ENCODE data around the gene ATP8A2. TPM values are rescaled to one million over a fixed set of nuclear protein-coding genes. Genes with fewer than 3 reads are reported as not detected.

ATP8A2 gene
- total RNA-seq, 5 donors from 2014 or later (not counting 1 experiment from before 2014, with no cell fraction given) = 0.39 to 0.85 (median 0.73) TPM

DNA sequence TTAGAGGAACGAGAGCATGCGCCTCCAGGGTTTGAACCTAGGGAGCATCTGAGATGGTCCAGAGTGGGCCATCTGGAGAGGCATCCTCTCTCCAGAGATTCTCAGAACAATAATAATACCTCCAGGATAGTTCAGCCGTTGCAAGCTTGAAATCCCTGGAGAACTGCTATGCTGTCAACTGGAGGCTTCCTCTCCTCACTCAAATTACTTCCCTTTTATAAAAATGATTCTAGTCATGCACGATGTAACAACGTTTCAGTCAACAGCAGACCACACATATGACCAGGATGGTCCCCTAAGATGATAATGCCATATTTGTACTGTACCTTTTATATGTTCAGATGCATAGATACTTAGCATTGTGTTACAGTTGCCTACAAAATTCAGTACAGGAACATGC, 571.3 kb downstream of the ATP8A2 start:
- ATAC-seq (replicated peaks in 1 of 4) (no peak), DNase-seq (no peak)
- Mint-ChIP-seq H3K4me3 (no peak overlapping the region), H3K36me3 (no peaks in the 10 kb centered on the region), H3K27ac (no peak overlapping the region), H3K4me1 (peaks cover 6 to 17% (median 12%) of the 10 kb centered on the region in 3 donors), H3K27me3 (no peaks in the 10 kb centered on the region), H3K9me3 (peaks cover 0 to 7% (median 0%) of the 10 kb centered on the region in 3 donors)
- H3K4me3 ChIP-seq (ENCODE audit: control insufficient read depth in 1 of 2, extremely low read depth in 1 of 2, low read length in 1 of 2) = no peak overlapping the region
- no peak overlapping the region for H3K27ac ChIP-seq (ENCODE audit: low read length)
- ChIA-PET CTCF (no interaction called here), POLR2A (no interaction called here)
- no peaks in the 10 kb centered on the region for H3K9me3 ChIP-seq
- no peaks in the 10 kb centered on the region for H3K27me3 ChIP-seq (replicated peaks in 1 of 2; ENCODE audit: control insufficient read depth in 2 of 2, extremely low read depth in 1 of 2, insufficient read depth in 2 of 2, low read length in 1 of 2)
- 57% methylated on average over 1 of the region's 5 CpGs for WGBS (ENCODE audit: insufficient coverage)
- H3K4me1 ChIP-seq (ENCODE audit: control insufficient read depth in 1 of 2, extremely low read depth in 1 of 2, insufficient read depth in 2 of 2, low read length in 2 of 2) = peaks cover 0 to 8% of the 10 kb centered on the region in 2 experiments
- no peaks in the 10 kb centered on the region for H3K36me3 ChIP-seq (ENCODE audit: control insufficient read depth in 2 of 2, extremely low read depth in 1 of 2, insufficient read depth in 1 of 2, low read length in 1 of 2)

DNA sequence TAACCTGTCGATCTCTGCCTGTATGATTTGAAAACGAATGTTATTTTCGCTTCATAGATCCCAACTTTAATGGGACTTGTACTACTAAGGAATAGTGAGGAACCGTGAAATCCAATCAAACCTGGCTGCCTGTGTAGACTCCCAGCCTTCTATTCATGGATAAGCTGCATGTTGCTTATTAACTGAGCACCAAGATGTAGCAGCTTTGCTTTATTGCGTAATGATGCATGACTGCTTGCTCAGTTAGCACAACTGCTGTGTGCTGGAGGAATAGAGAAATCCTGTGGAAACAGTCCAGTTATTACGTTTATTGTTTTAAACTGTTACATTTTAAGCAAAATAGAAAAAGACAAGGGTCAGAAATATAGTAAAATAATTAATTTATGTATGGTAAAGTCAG, 571.9 kb downstream of the ATP8A2 start:
- WGBS (ENCODE audit: insufficient coverage) = 100% methylated on average over 2 of the region's 6 CpGs
- peaks cover 6 to 17% (median 12%) of the 10 kb centered on the region in 3 donors for H3K4me1 Mint-ChIP-seq
- POLR2A ChIA-PET = no interaction called here

DNA sequence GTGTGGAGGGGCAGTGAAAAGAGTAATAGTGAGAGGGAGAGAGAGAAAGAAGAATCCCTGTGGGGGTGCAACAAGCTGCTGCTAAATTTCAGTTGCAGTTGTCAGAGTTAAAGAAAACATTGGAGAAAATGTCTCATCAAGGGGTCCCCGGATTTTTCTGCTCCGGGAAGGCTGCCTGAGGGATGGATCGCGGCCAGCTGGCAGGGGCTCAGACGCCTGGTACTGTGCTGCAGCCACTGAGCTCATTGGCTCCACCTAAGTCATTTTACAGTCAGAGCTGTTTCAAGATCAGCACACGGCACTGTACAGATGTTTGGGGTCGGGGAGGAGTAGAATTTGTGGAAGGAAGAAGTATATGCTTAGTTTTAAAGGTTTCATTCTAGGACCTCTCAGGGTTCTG, 573.8 kb downstream of the ATP8A2 start:
- H3K27ac Mint-ChIP-seq = peak overlapping the region in 1 of 2 donors; percentile 44
- H3K36me3 ChIP-seq (ENCODE audit: control insufficient read depth in 2 of 2, extremely low read depth in 1 of 2, insufficient read depth in 1 of 2, low read length in 1 of 2) = no peaks in the 10 kb centered on the region
- peaks cover 0 to 13% of the 10 kb centered on the region in 2 experiments for H3K4me1 ChIP-seq (ENCODE audit: control insufficient read depth in 1 of 2, extremely low read depth in 1 of 2, insufficient read depth in 2 of 2, low read length in 2 of 2)
- H3K9me3 Mint-ChIP-seq = no peaks in the 10 kb centered on the region
- peaks cover 6 to 17% (median 13%) of the 10 kb centered on the region in 3 donors for H3K4me1 Mint-ChIP-seq
- H3K36me3 Mint-ChIP-seq = no peaks in the 10 kb centered on the region
- peaks cover 0 to 4% of the 10 kb centered on the region in 2 experiments for H3K27me3 ChIP-seq (replicated peaks in 1 of 2; ENCODE audit: control insufficient read depth in 2 of 2, extremely low read depth in 1 of 2, insufficient read depth in 2 of 2, low read length in 1 of 2)
- WGBS (ENCODE audit: insufficient coverage) = 81% methylated on average over 7 of the region's 7 CpGs
- ChIA-PET POLR2A (interaction anchor here in 1 of 2 donors (0.6 kb wide), 1 partner anchor 246 kb away, joined by 4 read pairs; no protein-coding TSS in a partner anchor), CTCF (interaction anchor here in 1 of 2 donors (0.5 kb wide), 1 partner anchor 247 kb away, joined by 3 read pairs; no protein-coding TSS in a partner anchor)
- no peak for DNase-seq
- H3K27me3 Mint-ChIP-seq = no peaks in the 10 kb centered on the region
- no peak overlapping the region for H3K27ac ChIP-seq (ENCODE audit: low read length)
- no peak for ATAC-seq (replicated peaks in 1 of 4)
- no peaks in the 10 kb centered on the region for H3K9me3 ChIP-seq
- H3K4me3 Mint-ChIP-seq = no peak overlapping the region
- no peak overlapping the region for H3K4me3 ChIP-seq (ENCODE audit: control insufficient read depth in 1 of 2, extremely low read depth in 1 of 2, low read length in 1 of 2)

More for the DNA sequence above, 571.9 kb downstream of the ATP8A2 start:
- H3K4me1 ChIP-seq (ENCODE audit: control insufficient read depth in 1 of 2, extremely low read depth in 1 of 2, insufficient read depth in 2 of 2, low read length in 2 of 2) = peaks cover 0 to 8% of the 10 kb centered on the region in 2 experiments
- H3K27me3 Mint-ChIP-seq = no peaks in the 10 kb centered on the region
- H3K27ac ChIP-seq (ENCODE audit: low read length) = no peak overlapping the region
- H3K4me3 Mint-ChIP-seq = no peak overlapping the region
- H3K9me3 Mint-ChIP-seq = peaks cover 0 to 7% (median 0%) of the 10 kb centered on the region in 3 donors
- CTCF ChIA-PET = no interaction called here
- H3K36me3 Mint-ChIP-seq = no peaks in the 10 kb centered on the region
- no peak overlapping the region for H3K27ac Mint-ChIP-seq
- ATAC-seq (replicated peaks in 1 of 4) (no peak), DNase-seq (no peak)
- H3K9me3 ChIP-seq = no peaks in the 10 kb centered on the region
- H3K36me3 ChIP-seq (ENCODE audit: control insufficient read depth in 2 of 2, extremely low read depth in 1 of 2, insufficient read depth in 1 of 2, low read length in 1 of 2) = no peaks in the 10 kb centered on the region
- H3K27me3 ChIP-seq (replicated peaks in 1 of 2; ENCODE audit: control insufficient read depth in 2 of 2, extremely low read depth in 1 of 2, insufficient read depth in 2 of 2, low read length in 1 of 2) = no peaks in the 10 kb centered on the region
- no peak overlapping the region for H3K4me3 ChIP-seq (ENCODE audit: control insufficient read depth in 1 of 2, extremely low read depth in 1 of 2, low read length in 1 of 2)

DNA sequence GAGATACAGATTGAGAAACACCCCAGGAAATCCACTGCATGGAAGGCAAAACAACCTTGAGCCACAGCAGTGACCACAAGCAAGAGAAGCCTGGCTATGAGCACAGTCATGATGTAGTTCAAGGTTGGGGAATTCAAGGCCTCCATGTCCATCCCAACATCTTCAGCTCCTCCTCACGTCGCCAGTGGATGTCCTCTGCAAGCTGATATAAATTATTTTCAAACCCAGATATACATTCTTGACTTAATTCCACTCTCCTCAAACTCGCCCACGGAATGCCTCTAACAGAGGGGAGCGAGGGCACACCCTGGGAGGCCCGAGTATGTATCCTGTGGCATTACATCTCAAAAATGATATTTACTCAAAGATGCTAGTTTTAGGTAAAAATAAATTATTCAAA, 574.5 kb downstream of the ATP8A2 start:
- ChIA-PET POLR2A (no interaction called here), CTCF (no interaction called here)
- no peak overlapping the region for H3K27ac ChIP-seq (ENCODE audit: low read length)
- no peak overlapping the region for H3K27ac Mint-ChIP-seq
- no peak for DNase-seq
- no peak overlapping the region for H3K4me3 ChIP-seq (ENCODE audit: control insufficient read depth in 1 of 2, extremely low read depth in 1 of 2, low read length in 1 of 2)
- peaks cover 0 to 13% of the 10 kb centered on the region in 2 experiments for H3K4me1 ChIP-seq (ENCODE audit: control insufficient read depth in 1 of 2, extremely low read depth in 1 of 2, insufficient read depth in 2 of 2, low read length in 2 of 2)
- H3K36me3 Mint-ChIP-seq = no peaks in the 10 kb centered on the region
- ATAC-seq (replicated peaks in 1 of 4) = no peak
- no peaks in the 10 kb centered on the region for H3K9me3 Mint-ChIP-seq
- 100% methylated on average over 1 of the region's 6 CpGs for WGBS (ENCODE audit: insufficient coverage)
- peaks cover 0 to 4% of the 10 kb centered on the region in 2 experiments for H3K27me3 ChIP-seq (replicated peaks in 1 of 2; ENCODE audit: control insufficient read depth in 2 of 2, extremely low read depth in 1 of 2, insufficient read depth in 2 of 2, low read length in 1 of 2)
- peaks cover 6 to 17% (median 13%) of the 10 kb centered on the region in 3 donors for H3K4me1 Mint-ChIP-seq
- no peak overlapping the region for H3K4me3 Mint-ChIP-seq
- H3K27me3 Mint-ChIP-seq = no peaks in the 10 kb centered on the region
- H3K9me3 ChIP-seq = no peaks in the 10 kb centered on the region
- H3K36me3 ChIP-seq (ENCODE audit: control insufficient read depth in 2 of 2, extremely low read depth in 1 of 2, insufficient read depth in 1 of 2, low read length in 1 of 2) = no peaks in the 10 kb centered on the region

DNA sequence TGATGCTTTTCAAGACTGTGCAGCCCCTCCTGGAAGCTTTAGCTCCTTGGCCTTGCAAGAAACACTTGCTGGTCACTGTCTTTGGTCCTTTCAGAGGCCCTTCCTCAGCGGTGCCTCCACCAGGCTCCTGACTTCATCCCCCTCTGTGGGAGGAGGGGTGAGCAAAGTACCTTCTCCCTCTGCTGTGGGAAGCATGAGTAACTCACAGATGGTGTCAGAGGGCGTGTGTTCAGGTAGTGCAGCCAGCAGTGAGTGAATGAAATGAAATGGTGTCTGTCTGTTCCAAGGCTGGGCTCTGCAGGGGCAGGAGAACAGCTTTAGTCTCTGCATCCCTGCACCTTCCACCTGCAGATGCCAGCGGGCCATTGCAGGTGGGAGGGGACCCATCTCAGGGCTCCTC, 577.1 kb downstream of the ATP8A2 start:
- no peak overlapping the region for H3K27ac ChIP-seq (ENCODE audit: low read length)
- H3K36me3 ChIP-seq (ENCODE audit: control insufficient read depth in 2 of 2, extremely low read depth in 1 of 2, insufficient read depth in 1 of 2, low read length in 1 of 2) = no peaks in the 10 kb centered on the region
- peaks cover 0 to 8% of the 10 kb centered on the region in 2 experiments for H3K27me3 ChIP-seq (replicated peaks in 1 of 2; ENCODE audit: control insufficient read depth in 2 of 2, extremely low read depth in 1 of 2, insufficient read depth in 2 of 2, low read length in 1 of 2)
- CTCF ChIA-PET = no interaction called here
- Mint-ChIP-seq H3K36me3 (no peaks in the 10 kb centered on the region), H3K9me3 (no peaks in the 10 kb centered on the region), H3K4me1 (peaks cover 10 to 18% (median 13%) of the 10 kb centered on the region in 3 donors), H3K27me3 (no peaks in the 10 kb centered on the region), H3K4me3 (no peak overlapping the region), H3K27ac (no peak overlapping the region)
- no peaks in the 10 kb centered on the region for H3K9me3 ChIP-seq
- ATAC-seq (replicated peaks in 1 of 4) = peak in 1 of 4 experiments; percentile 29
- POLR2A ChIA-PET = no interaction called here
- DNase-seq = no peak
- no peak overlapping the region for H3K4me3 ChIP-seq (ENCODE audit: control insufficient read depth in 1 of 2, extremely low read depth in 1 of 2, low read length in 1 of 2)
- 92% methylated on average over 2 of the region's 3 CpGs for WGBS (ENCODE audit: insufficient coverage)
- H3K4me1 ChIP-seq (ENCODE audit: control insufficient read depth in 1 of 2, extremely low read depth in 1 of 2, insufficient read depth in 2 of 2, low read length in 2 of 2) = peaks cover 0 to 19% of the 10 kb centered on the region in 2 experiments

DNA sequence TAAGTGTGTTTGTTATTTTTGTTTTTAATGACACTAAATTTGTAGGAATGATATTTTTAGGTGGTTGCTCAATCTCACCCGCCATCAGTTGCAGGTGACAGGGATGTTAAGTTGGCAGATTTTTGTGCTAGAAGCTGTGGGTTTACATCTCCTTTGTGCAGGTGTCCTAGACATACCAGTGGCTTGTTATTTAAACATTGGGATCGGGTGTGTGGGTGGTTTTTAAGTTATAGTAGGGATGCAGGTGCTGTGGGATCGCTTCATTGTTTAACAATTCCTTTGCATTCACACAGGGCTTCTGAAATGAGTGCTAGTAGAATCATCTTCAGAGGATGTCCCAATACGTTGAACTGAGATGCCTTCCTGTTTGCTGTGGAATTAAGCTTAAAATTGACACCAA, 580.1 kb downstream of the ATP8A2 start:
- Mint-ChIP-seq H3K9me3 (peaks cover 0 to 5% (median 4%) of the 10 kb centered on the region in 3 donors), H3K36me3 (peaks cover 8% of the 10 kb centered on the region), H3K27me3 (no peaks in the 10 kb centered on the region), H3K4me3 (no peak overlapping the region), H3K4me1 (peaks cover 13 to 21% (median 21%) of the 10 kb centered on the region in 3 donors), H3K27ac (no peak overlapping the region)
- Histone ChIP-seq H3K9me3 (no peaks in the 10 kb centered on the region), H3K27ac (ENCODE audit: low read length) (no peak overlapping the region), H3K4me3 (ENCODE audit: control insufficient read depth in 1 of 2, extremely low read depth in 1 of 2, low read length in 1 of 2) (no peak overlapping the region), H3K27me3 (replicated peaks in 1 of 2; ENCODE audit: control insufficient read depth in 2 of 2, extremely low read depth in 1 of 2, insufficient read depth in 2 of 2, low read length in 1 of 2) (peaks cover 0 to 9% of the 10 kb centered on the region in 2 experiments), H3K4me1 (ENCODE audit: control insufficient read depth in 1 of 2, extremely low read depth in 1 of 2, insufficient read depth in 2 of 2, low read length in 2 of 2) (peaks cover 9 to 18% of the 10 kb centered on the region in 2 experiments), H3K36me3 (ENCODE audit: control insufficient read depth in 2 of 2, extremely low read depth in 1 of 2, insufficient read depth in 1 of 2, low read length in 1 of 2) (no peaks in the 10 kb centered on the region)
- POLR2A ChIA-PET = interaction anchor here in 1 of 2 donors (0.7 kb wide), 2 partner anchors 83 to 236 kb away, joined by 3 to 5 read pairs; no protein-coding TSS in a partner anchor
- ATAC-seq (replicated peaks in 1 of 4) (no peak), DNase-seq (no peak)
- CTCF ChIA-PET = interaction anchor here in 1 of 2 donors (0.8 kb wide), 1 partner anchor 89 kb away, joined by 4 read pairs; no protein-coding TSS in a partner anchor
- 65% methylated on average over 2 of the region's 4 CpGs for WGBS (ENCODE audit: insufficient coverage)
